GM19372 (cell line): ENCODE data around the gene SRRM4.

Experiments used
- ATAC-seq: cut with Tn5 transposase; IDR thresholded peaks from one replicate; pipeline ENCODE4 v1.9.1; 2021; ENCODE audit warnings: mild to moderate bottlenecking, low read depth, moderate library complexity; ENCODE audit not compliant: unreplicated experiment

SRRM4 gene

GRCh38 chr12:118981285-118982211 lies at the start of gene SRRM4:
Gene SRRM4 (plus strand): TSS chr12:118981541. CDS start chr12:118981883, 342 bp downstream.
- no peak for ATAC-seq

- ATAC-seq, result no peak
Observed at GRCh38 chr12:118946256-118946655, 35.1 kb upstream of the SRRM4 start.

- no peak for ATAC-seq
Observed at GRCh38 chr12:118958520-118958919, 22.8 kb upstream of the SRRM4 start.

- ATAC-seq, result no peak
Observed at GRCh38 chr12:118959348-118959747, 22.0 kb upstream of the SRRM4 start.

GRCh38 chr12:118959985-118960560 lies 21.3 kb upstream of the SRRM4 start:
- no peak for ATAC-seq

GRCh38 chr12:118960865-118961264 lies 20.5 kb upstream of the SRRM4 start:
- no peak for ATAC-seq

GRCh38 chr12:118964988-118965387 lies 16.4 kb upstream of the SRRM4 start:
- ATAC-seq, result no peak

GRCh38 chr12:118970856-118971255 lies 10.5 kb upstream of the SRRM4 start:
- no peak for ATAC-seq

GRCh38 chr12:118972982-118973381 lies 8.4 kb upstream of the SRRM4 start:
- no peak for ATAC-seq

GRCh38 chr12:118979763-118980406 lies 1.5 kb upstream of the SRRM4 start:
- peak; percentile 65 for ATAC-seq

GRCh38 chr12:118980407-118981014 lies 830 bp upstream of the SRRM4 start:
- no peak for ATAC-seq

- ATAC-seq, result no peak
Observed at GRCh38 chr12:118982302-118982701, 961 bp downstream of the SRRM4 start.

- ATAC-seq, result no peak
Observed at GRCh38 chr12:118982984-118983761, 1.8 kb downstream of the SRRM4 start.

- no peak for ATAC-seq
Observed at GRCh38 chr12:118984161-118984943, 3.0 kb downstream of the SRRM4 start.

GRCh38 chr12:118986050-118986449 lies 4.7 kb downstream of the SRRM4 start:
- ATAC-seq, result no peak

GRCh38 chr12:118999107-118999506 lies 17.8 kb downstream of the SRRM4 start:
- ATAC-seq, result no peak

- no peak for ATAC-seq
Observed at GRCh38 chr12:119005085-119005484, 23.7 kb downstream of the SRRM4 start.

- ATAC-seq, result no peak
Observed at GRCh38 chr12:119005913-119006312, 24.6 kb downstream of the SRRM4 start.

GRCh38 chr12:119006746-119007145 lies 25.4 kb downstream of the SRRM4 start:
- no peak for ATAC-seq
